Mammary epithelial cell (primary cell): ENCODE measurements around the gene MSANTD1.

Experiments
- EZH2 ChIP-seq: IDR thresholded peaks from 2 replicates; pipeline ENCODE4 v1.6.1; 2012; ENCODE audit warnings: low read length, inconsistent platforms, borderline replicate concordance
- TF ChIP-seq, protein P1 (sequence below), 2 donors: IDR thresholded peaks in 1 of 2; conservative IDR thresholded peaks in 1 of 2; 2 replicates each; pipeline ENCODE4 v1.5.1; 2011 to 2012; ENCODE audit warnings: inconsistent platforms in 2 of 2, low read length in 2 of 2, mild to moderate bottlenecking in 2 of 2, control low read depth in 1 of 2, low read depth in 1 of 2; ENCODE audit not compliant: insufficient read depth in 1 of 2; ENCODE audit errors: extremely low read depth in 1 of 2

DNA sequence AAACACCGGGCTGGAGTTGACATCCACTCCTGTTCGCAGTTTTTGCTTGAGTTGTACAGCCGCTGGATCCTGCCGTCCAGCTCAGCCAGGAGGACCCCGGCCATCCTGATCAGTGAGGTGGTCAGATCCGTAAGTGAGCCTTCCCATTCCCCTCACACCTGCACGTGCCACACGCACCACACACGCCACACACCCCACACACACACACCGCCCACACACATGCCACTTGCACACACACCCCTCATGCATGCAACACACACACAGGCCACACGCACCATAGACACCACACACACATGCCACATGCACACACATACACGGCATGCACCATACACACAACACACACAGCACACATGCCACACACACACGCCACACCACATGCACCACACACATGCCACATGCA, 20.1 kb upstream of the MSANTD1 start:
- TF ChIP-seq, protein P1, sequence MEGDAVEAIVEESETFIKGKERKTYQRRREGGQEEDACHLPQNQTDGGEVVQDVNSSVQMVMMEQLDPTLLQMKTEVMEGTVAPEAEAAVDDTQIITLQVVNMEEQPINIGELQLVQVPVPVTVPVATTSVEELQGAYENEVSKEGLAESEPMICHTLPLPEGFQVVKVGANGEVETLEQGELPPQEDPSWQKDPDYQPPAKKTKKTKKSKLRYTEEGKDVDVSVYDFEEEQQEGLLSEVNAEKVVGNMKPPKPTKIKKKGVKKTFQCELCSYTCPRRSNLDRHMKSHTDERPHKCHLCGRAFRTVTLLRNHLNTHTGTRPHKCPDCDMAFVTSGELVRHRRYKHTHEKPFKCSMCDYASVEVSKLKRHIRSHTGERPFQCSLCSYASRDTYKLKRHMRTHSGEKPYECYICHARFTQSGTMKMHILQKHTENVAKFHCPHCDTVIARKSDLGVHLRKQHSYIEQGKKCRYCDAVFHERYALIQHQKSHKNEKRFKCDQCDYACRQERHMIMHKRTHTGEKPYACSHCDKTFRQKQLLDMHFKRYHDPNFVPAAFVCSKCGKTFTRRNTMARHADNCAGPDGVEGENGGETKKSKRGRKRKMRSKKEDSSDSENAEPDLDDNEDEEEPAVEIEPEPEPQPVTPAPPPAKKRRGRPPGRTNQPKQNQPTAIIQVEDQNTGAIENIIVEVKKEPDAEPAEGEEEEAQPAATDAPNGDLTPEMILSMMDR (conservative IDR thresholded peaks at IDR 0.05 in 1 of 2, IDR thresholded peaks at IDR 0.05 in 1 of 2; ENCODE audit: extremely low read depth in 1 of 2, insufficient read depth in 1 of 2, low read depth in 1 of 2, low read length in 2 of 2): no peak
- no peak for TF ChIP-seq EZH2
